Activated CD8-positive, alpha-beta T cell treated with anti-CD3 and anti-CD28 coated beads for 36 hours (primary cell): ENCODE data around the gene NAGLU. TPM values are rescaled to one million over a fixed set of nuclear protein-coding genes. Genes with fewer than 3 reads are reported as not detected.

Source experiments
- ATAC-seq: fragments of 200-7000 bp; cut with Tn5 transposase; one replicate; pipeline ENCODE4 v1.10.0; 2021; ENCODE audit warnings: mild to moderate bottlenecking, moderate library complexity
- CTCF ChIA-PET: fragments of 350-600 bp; sonication (Branson Sonifier 250); formaldehyde crosslinking; loops from one replicate; lab custom pipeline; 2021; ENCODE audit warnings: antibody characterized with exemption; lab: Charles Lee
- POLR2A ChIA-PET: fragments of 350-600 bp; sonication (Branson Sonifier 250); formaldehyde crosslinking; loops from one replicate; lab custom pipeline; 2021; ENCODE audit warnings: antibody characterized with exemption; lab: Charles Lee
- DNase-seq: peaks from one replicate; pipeline ENCODE4 v3.0.0-alpha.2; 2020
- H3K27ac Mint-ChIP-seq: one replicate; pipeline ENCODE4 v1.8.0; 2021; ENCODE audit warnings: mild to moderate bottlenecking, mixed read lengths
- H3K27me3 Mint-ChIP-seq: one replicate; pipeline ENCODE4 v1.8.0; 2021; ENCODE audit warnings: mixed read lengths
- H3K36me3 Mint-ChIP-seq: one replicate; pipeline ENCODE4 v1.8.0; 2021; ENCODE audit warnings: low read depth, mixed read lengths
- H3K4me1 Mint-ChIP-seq: one replicate; pipeline ENCODE4 v1.8.0; 2021; ENCODE audit warnings: low read depth, mixed read lengths
- H3K4me3 Mint-ChIP-seq: one replicate; pipeline ENCODE4 v1.8.0; 2021; ENCODE audit warnings: mild to moderate bottlenecking, moderate library complexity, mixed read lengths
- H3K9me3 Mint-ChIP-seq: one replicate; pipeline ENCODE4 v1.8.0; 2021; ENCODE audit warnings: mixed read lengths
- CTCF ChIP-seq: fragments of 200-600 bp; IDR thresholded peaks from one replicate; pipeline ENCODE4 v1.8.0; 2022; ENCODE audit warnings: antibody characterized with exemption, mild to moderate bottlenecking
- intact Hi-C: fragments of 100-400 bp; cut with micrococcal nuclease; formaldehyde crosslinking; loops from one replicate; pipeline ENCODE4 v1.10.0; 2022
- total RNA-seq, 2 experiments: library from RNA; stranded (reverse); gene quantifications; one replicate each; pipeline ENCODE4 v1.2.3, GENCODE V29; 2021

Gene NAGLU
- total RNA-seq, 2 experiments from 2014 or later = 10.8 to 11.4 TPM

GRCh38 chr17:42568341-42569111 is 32.5 kb downstream of the NAGLU start:
- Mint-ChIP-seq H3K36me3 (peaks cover 63% of the 10 kb centered on the region), H3K4me3 (peak overlapping the region; percentile 96), H3K4me1 (peaks cover 46% of the 10 kb centered on the region), H3K27me3 (no peaks in the 10 kb centered on the region), H3K27ac (peak overlapping the region; percentile 93), H3K9me3 (no peaks in the 10 kb centered on the region)
- no peak for TF ChIP-seq CTCF
- intact Hi-C loops = no loop called here
- ATAC-seq (no peak), DNase-seq (no peak)
- POLR2A ChIA-PET = interaction anchor here (1.4 to 7.8 kb wide), 3 partner anchors 9 to 106 kb away, joined by 3 to 61 read pairs (median 6); partner anchors contain the start of genes PSMC3IP, RETREG3 and TUBG1
- CTCF ChIA-PET = interaction anchor here (2.9 to 7.5 kb wide), 2 partner anchors 8 to 111 kb away, joined by 8 to 70 read pairs; partner anchors contain the start of gene PSMC3IP

- ChIA-PET CTCF (no interaction called here), POLR2A (interaction anchor here (0.6 to 1.3 kb wide), 2 partner anchors 14 to 39 kb away, joined by 4 to 5 read pairs; no protein-coding TSS in a partner anchor)
- H3K9me3 Mint-ChIP-seq = no peaks in the 10 kb centered on the region
- H3K4me3 Mint-ChIP-seq = no peak overlapping the region
- H3K4me1 Mint-ChIP-seq = peaks cover 49% of the 10 kb centered on the region
- no peak overlapping the region for H3K27ac Mint-ChIP-seq
- intact Hi-C loops = no loop called here
- TF ChIP-seq CTCF = no peak
- H3K36me3 Mint-ChIP-seq = peaks cover 70% of the 10 kb centered on the region
- DNase-seq (no peak), ATAC-seq (no peak)
- H3K27me3 Mint-ChIP-seq = no peaks in the 10 kb centered on the region
Measured at GRCh38 chr17:42571435-42572225, 35.6 kb downstream of the NAGLU start.

GRCh38 chr17:42573095-42573494 is 37.1 kb downstream of the NAGLU start:
- Mint-ChIP-seq H3K27ac (peak overlapping the region; percentile 76), H3K4me1 (peaks cover 45% of the 10 kb centered on the region), H3K4me3 (no peak overlapping the region), H3K9me3 (no peaks in the 10 kb centered on the region), H3K27me3 (no peaks in the 10 kb centered on the region), H3K36me3 (peaks cover 69% of the 10 kb centered on the region)
- ChIA-PET CTCF (interaction anchor here (2.1 kb wide), 1 partner anchor 24 kb away, joined by 7 read pairs; no protein-coding TSS in a partner anchor), POLR2A (interaction anchor here (0.9 to 1.0 kb wide), 2 partner anchors 110 to 124 kb away, joined by 3 read pairs; no protein-coding TSS in a partner anchor)
- intact Hi-C loops = no loop called here
- DNase-seq (no peak), ATAC-seq (no peak)
- TF ChIP-seq CTCF = no peak

- intact Hi-C loops = no loop called here
- Mint-ChIP-seq H3K4me3 (no peak overlapping the region), H3K9me3 (no peaks in the 10 kb centered on the region), H3K27ac (peak overlapping the region; percentile 37), H3K27me3 (no peaks in the 10 kb centered on the region), H3K4me1 (peaks cover 42% of the 10 kb centered on the region), H3K36me3 (peaks cover 66% of the 10 kb centered on the region)
- no peak for ATAC-seq
- CTCF ChIA-PET = interaction anchor here (1.5 to 5.0 kb wide), 3 partner anchors 9 to 189 kb away, joined by 4 to 70 read pairs (median 7); partner anchors contain the start of genes COASY and MLX
- POLR2A ChIA-PET = no interaction called here
- no peak for DNase-seq
- no peak for TF ChIP-seq CTCF
Measured at GRCh38 chr17:42574463-42574862, 38.4 kb downstream of the NAGLU start.
